Measurements from ENCODE around the gene KCNG3. TPM values are rescaled to one million over a fixed set of nuclear protein-coding genes. Genes with fewer than 3 reads are reported as not detected.

The KCNG3 gene
- total and polyA plus RNA-seq, 2 of the 13 experiments (the other 11 are each of a cell fraction or from before 2014, with no cell fraction given), result 2.8 to 4.8 TPM

- Histone ChIP-seq H3K9ac (ENCODE audit: insufficient read depth, low read depth, low read length) (no peak overlapping the region), H3K79me2 (ENCODE audit: insufficient read depth, low read length) (no peaks in the 10 kb centered on the region), H2AFZ (ENCODE audit: low read length) (no peak overlapping the region), H3K9me3 (ENCODE audit: low read length) (no peaks in the 10 kb centered on the region), H3K27me3 (ENCODE audit: control insufficient read depth in 1 of 2, insufficient read depth in 2 of 2, low read length in 2 of 2) (no peaks in the 10 kb centered on the region), H4K20me1 (ENCODE audit: insufficient read depth, low read length) (no peaks in the 10 kb centered on the region), H3K4me2 (ENCODE audit: low read depth, low read length) (no peak overlapping the region), H3K4me1 (ENCODE audit: insufficient read depth, low read length) (no peaks in the 10 kb centered on the region), H3K36me3 (replicated peaks in 1 of 2; ENCODE audit: control insufficient read depth in 1 of 2, insufficient read depth in 2 of 2, low read length in 2 of 2) (peaks cover 0 to 8% of the 10 kb centered on the region in 2 experiments; a peak in 2 of 5 replicates), H3K4me3 (replicated peaks in 1 of 3; ENCODE audit: insufficient read depth in 1 of 3, low read depth in 2 of 3, low read length in 3 of 3) (no peak overlapping the region), H3K27ac (ENCODE audit: extremely low read length, insufficient read depth, low read length) (no peak overlapping the region)
- DNase-seq (ENCODE audit: low spot score), result no peak
- ChIA-PET CTCF (ENCODE audit: low intra/inter-chr PET ratio, low total read pairs) (no interaction called here), POLR2A (no interaction called here)
- no peak for FAIRE-seq
- in situ Hi-C loops (cut with HindIII; ENCODE audit: extremely low pct_ligation_motif_present, low pct_unique_long_range_greater_than_20kb) (no loop called here), intact Hi-C loops (cut with micrococcal nuclease; ENCODE audit: unreplicated experiment) (no loop called here)
- 98% methylated on average over 2 of the region's 2 CpGs for WGBS (ENCODE audit: low lambda C conversion rate)
- BruUV-seq (replicated peaks), result no TSS peak
- no peak for TF ChIP-seq ZFYVE20 (CRISPR knock-in tag; IDR thresholded peaks at IDR 0.05; ENCODE audit: borderline replicate concordance, low read depth)
- TF ChIP-seq MTA1 (CRISPR knock-in tag; IDR thresholded peaks at IDR 0.05; ENCODE audit: borderline replicate concordance), result no peak
- TF ChIP-seq ZNF367 (CRISPR knock-in tag; IDR thresholded peaks at IDR 0.05; ENCODE audit: borderline replicate concordance), result no peak
- no peak for TF ChIP-seq ZNF501 (CRISPR knock-in tag; IDR thresholded peaks at IDR 0.05)
- no peak for TF ChIP-seq FOXK2 (IDR thresholded peaks at IDR 0.05)
- no peak for TF ChIP-seq HNF4G (IDR thresholded peaks at IDR 0.05; ENCODE audit: borderline replicate concordance, low read depth, low read length)
- no peak for TF ChIP-seq HNF4G (CRISPR knock-in tag; IDR thresholded peaks at IDR 0.05; ENCODE audit: borderline replicate concordance, low read depth)
- TF ChIP-seq ZNF230 (CRISPR knock-in tag; IDR thresholded peaks at IDR 0.05), result no peak
- TF ChIP-seq RFX3 (CRISPR knock-in tag; IDR thresholded peaks at IDR 0.05), result no peak
- no peak for ATAC-seq
Measured at GRCh38 chr2:42448163-42448562, 45.6 kb downstream of the KCNG3 start.

- Histone ChIP-seq H3K27ac (ENCODE audit: extremely low read length, insufficient read depth, low read length) (no peak overlapping the region), H3K79me2 (ENCODE audit: insufficient read depth, low read length) (no peaks in the 10 kb centered on the region), H4K20me1 (ENCODE audit: insufficient read depth, low read length) (no peaks in the 10 kb centered on the region), H3K36me3 (replicated peaks in 1 of 2; ENCODE audit: control insufficient read depth in 1 of 2, insufficient read depth in 2 of 2, low read length in 2 of 2) (peaks cover 0 to 8% of the 10 kb centered on the region in 2 experiments; a peak in 2 of 5 replicates), H3K9me3 (ENCODE audit: low read length) (no peaks in the 10 kb centered on the region), H3K4me3 (replicated peaks in 1 of 3; ENCODE audit: insufficient read depth in 1 of 3, low read depth in 2 of 3, low read length in 3 of 3) (no peak overlapping the region), H3K9ac (ENCODE audit: insufficient read depth, low read depth, low read length) (no peak overlapping the region), H2AFZ (ENCODE audit: low read length) (no peak overlapping the region), H3K27me3 (ENCODE audit: control insufficient read depth in 1 of 2, insufficient read depth in 2 of 2, low read length in 2 of 2) (no peaks in the 10 kb centered on the region), H3K4me2 (ENCODE audit: low read depth, low read length) (no peak overlapping the region), H3K4me1 (ENCODE audit: insufficient read depth, low read length) (no peaks in the 10 kb centered on the region)
- FAIRE-seq (no peak), DNase-seq (ENCODE audit: low spot score) (no peak), ATAC-seq (no peak)
- intact Hi-C loops (cut with micrococcal nuclease; ENCODE audit: unreplicated experiment), result no loop called here
- ChIA-PET POLR2A (no interaction called here), CTCF (ENCODE audit: low intra/inter-chr PET ratio, low total read pairs) (no interaction called here)
- BruUV-seq (replicated peaks), result no TSS peak
- in situ Hi-C loops (cut with HindIII; ENCODE audit: extremely low pct_ligation_motif_present, low pct_unique_long_range_greater_than_20kb), result no loop called here
- TF ChIP-seq GATA4 (IDR thresholded peaks at IDR 0.05; ENCODE audit: borderline replicate concordance, low read depth), result no peak
- no peak for TF ChIP-seq ZNF503 (CRISPR knock-in tag; IDR thresholded peaks at IDR 0.05)
- TF ChIP-seq TAF15 (IDR thresholded peaks at IDR 0.05; ENCODE audit: low read depth, low read length, poor library complexity, severe bottlenecking), result no peak
- TF ChIP-seq AGO2 (optimal IDR thresholded peaks at IDR 0.05; ENCODE audit: low read depth, low read length), result no peak
Measured at GRCh38 chr2:42446503-42447271, 47.1 kb downstream of the KCNG3 start.
